Smooth muscle cell (in vitro differentiated cells): ENCODE data around the gene FOXS1. TPM values are rescaled to one million over a fixed set of nuclear protein-coding genes. Genes with fewer than 3 reads are reported as not detected.

Experiments
- DNase-seq: peaks from one replicate; lab custom pipeline; 2025; ENCODE audit not compliant: unreplicated experiment; lab: John Stamatoyannopoulos, UW
- H2AFZ ChIP-seq: fragments of 200-600 bp; sonication (generic); 2 replicates; pipeline ENCODE4 v1.6.0; 2016; ENCODE audit warnings: antibody characterized with exemption, low read depth, mild to moderate bottlenecking
- H3F3A ChIP-seq: fragments of 200-600 bp; sonication (generic); 2 replicates; pipeline ENCODE4 v1.6.0; 2017; ENCODE audit warnings: antibody characterized with exemption, low read depth
- H3K27ac ChIP-seq: fragments of 200-600 bp; sonication (generic); 2 replicates; pipeline ENCODE4 v1.5.1; 2016; ENCODE audit warnings: low read depth, mild to moderate bottlenecking
- H3K27me3 ChIP-seq: fragments of 200-600 bp; sonication (generic); 2 replicates; pipeline ENCODE4 v1.6.1; 2016; ENCODE audit warnings: low read depth, mild to moderate bottlenecking
- H3K36me3 ChIP-seq: fragments of 200-600 bp; sonication (generic); 2 replicates; pipeline ENCODE4 v1.5.1; 2016; ENCODE audit warnings: low read depth
- H3K4me1 ChIP-seq: fragments of 200-600 bp; sonication (generic); 2 replicates; pipeline ENCODE4 v1.5.1; 2016; ENCODE audit warnings: low read depth
- H3K4me2 ChIP-seq: fragments of 200-600 bp; sonication (generic); 2 replicates; pipeline ENCODE4 v1.6.0; 2016; ENCODE audit warnings: mild to moderate bottlenecking
- H3K4me3 ChIP-seq: fragments of 200-600 bp; sonication (generic); 2 replicates; pipeline ENCODE4 v1.5.1; 2016; ENCODE audit warnings: mild to moderate bottlenecking
- H3K79me2 ChIP-seq: fragments of 200-600 bp; sonication (generic); 2 replicates; pipeline ENCODE4 v1.6.0; 2016; ENCODE audit warnings: low read depth, mild to moderate bottlenecking
- H3K9ac ChIP-seq: fragments of 200-600 bp; sonication (generic); 2 replicates; pipeline ENCODE4 v1.6.0; 2016; ENCODE audit warnings: low read depth
- H3K9me3 ChIP-seq: fragments of 200-600 bp; sonication (generic); replicated peaks from 2 replicates; pipeline ENCODE4 v1.5.1; 2016; ENCODE audit warnings: low read depth
- H4K20me1 ChIP-seq: fragments of 200-600 bp; sonication (generic); 2 replicates; pipeline ENCODE4 v1.6.0; 2016; ENCODE audit warnings: low read depth
- CTCF ChIP-seq: fragments of 200-600 bp; sonication (generic); IDR thresholded peaks from 2 replicates; pipeline ENCODE4 v1.5.1; 2017; ENCODE audit warnings: borderline replicate concordance, mild to moderate bottlenecking, antibody characterized with exemption; ENCODE audit not compliant: insufficient read depth, poor library complexity, severe bottlenecking
- WGBS: methylation state at CpG from one replicate; pipeline ENCODE4 v1.1.7; 2016; ENCODE audit warnings: low lambda C conversion rate; 5-methylcytosine and 5-hydroxymethylcytosine counted together
- polyA plus RNA-seq: library from polyadenylated mRNA; unstranded; fragments of >200 nt; fragmentation: Nextera tagmentation; extraction: Ambion mirVana; gene quantifications from 2 replicates; pipeline ENCODE4 v1.2.1, GENCODE V29; 2016
- total RNA-seq: library from RNA; depleted of rRNA; stranded (reverse); fragments of >200 nt; gene quantifications from 2 replicates; pipeline ENCODE4 v1.2.3, GENCODE V29; 2014

The FOXS1 gene
- total and polyA plus RNA-seq, 2 experiments from 2014 or later: 0.09 to 3.3 TPM

- no peaks in the 10 kb centered on the region for H3F3A ChIP-seq
- no peaks in the 10 kb centered on the region for H3K36me3 ChIP-seq
- H3K4me1 ChIP-seq: no peaks in the 10 kb centered on the region
- H3K9me3 ChIP-seq: no peaks in the 10 kb centered on the region
- no peak for DNase-seq
- peaks cover 15% of the 10 kb centered on the region for H3K27me3 ChIP-seq
- H3K27ac ChIP-seq: no peak overlapping the region
- WGBS: 95% methylated on average over 1 of the region's 1 CpG
- no peak overlapping the region for H2AFZ ChIP-seq
- H3K9ac ChIP-seq: no peak overlapping the region
- peak overlapping the region; percentile 99 for H3K4me2 ChIP-seq
- no peak for TF ChIP-seq CTCF
- H3K79me2 ChIP-seq: no peaks in the 10 kb centered on the region
- peak overlapping the region; percentile 87 for H3K4me3 ChIP-seq
- no peaks in the 10 kb centered on the region for H4K20me1 ChIP-seq
These were observed 26.2 kb upstream of the FOXS1 start for GRCh38 chr20:31871618-31871954.

- no peaks in the 10 kb centered on the region for H3F3A ChIP-seq
- H3K27me3 ChIP-seq: peaks cover 15% of the 10 kb centered on the region
- DNase-seq: no peak
- H3K9ac ChIP-seq: peak overlapping the region; percentile 71
- no peaks in the 10 kb centered on the region for H3K9me3 ChIP-seq
- H2AFZ ChIP-seq: peak overlapping the region; percentile 98
- H3K36me3 ChIP-seq: no peaks in the 10 kb centered on the region
- H3K4me2 ChIP-seq: peak overlapping the region; percentile 99
- peak overlapping the region; percentile 87 for H3K4me3 ChIP-seq
- no peak for TF ChIP-seq CTCF
- 13% methylated on average over 18 of the region's 24 CpGs for WGBS
- H3K79me2 ChIP-seq: no peaks in the 10 kb centered on the region
- H3K4me1 ChIP-seq: no peaks in the 10 kb centered on the region
- H4K20me1 ChIP-seq: no peaks in the 10 kb centered on the region
- no peak overlapping the region for H3K27ac ChIP-seq
These were observed 25.6 kb upstream of the FOXS1 start for GRCh38 chr20:31870726-31871617.

GRCh38 chr20:31869942-31870725 is 24.7 kb upstream of the FOXS1 start, which contains the start of the genes DUSP15 and TTLL9:
Gene DUSP15, minus strand, starts transcription at chr20:31870527. Its CDS starts 190 bp downstream, at chr20:31870337.
Gene TTLL9, plus strand, starts transcription at chr20:31870634. Its CDS starts 493 bp downstream, at chr20:31871127.
- no peaks in the 10 kb centered on the region for H3K36me3 ChIP-seq
- peak within 1 kb of the TSS; percentile 99 for H3K4me2 ChIP-seq
- H2AFZ ChIP-seq: peak within 1 kb of the TSS; percentile 98
- H3K9ac ChIP-seq: peak within 1 kb of the TSS; percentile 71
- DNase-seq: peak; percentile 62
- H3K27ac ChIP-seq: no peak within 1 kb of the TSS
- no peaks in the 10 kb centered on the region for H4K20me1 ChIP-seq
- no peaks in the 10 kb centered on the region for H3F3A ChIP-seq
- H3K79me2 ChIP-seq: no peaks in the 10 kb centered on the region
- H3K4me3 ChIP-seq: peak within 1 kb of the TSS; percentile 87
- peaks cover 15% of the 10 kb centered on the region for H3K27me3 ChIP-seq
- TF ChIP-seq CTCF: no peak
- WGBS: 2% methylated on average over 46 of the region's 80 CpGs
- H3K9me3 ChIP-seq: no peaks in the 10 kb centered on the region
- H3K4me1 ChIP-seq: no peaks in the 10 kb centered on the region
